IMR-90 (cell line): ENCODE results near the gene EIF4E3. TPM values are rescaled to one million over a fixed set of nuclear protein-coding genes. Genes with fewer than 3 reads are reported as not detected.

Experiments used
- ATAC-seq: fragments of 200-7000 bp; cut with Tn5 transposase; 2 replicates; pipeline ENCODE4 v1.9.1; 2020; ENCODE audit warnings: low read depth, mild to moderate bottlenecking, moderate library complexity
- BruUV-seq: library from RNA; stranded (reverse); fragments of 400-500 nt; replicated peaks from 2 replicates; lab custom pipeline; 2021; lab: Mats Ljungman, UMichigan
- CTCF ChIA-PET: fragments of 300-600 bp; formaldehyde crosslinking; extraction: SDS; loops from one replicate; lab custom pipeline; 2021; ENCODE audit warnings: antibody characterized with exemption; lab: Yijun Ruan, JAX
- POLR2A ChIA-PET: fragments of 300-600 bp; sonication (Branson Sonifier 250); formaldehyde crosslinking; loops from one replicate; lab custom pipeline; 2022; ENCODE audit warnings: antibody characterized with exemption; ENCODE audit not compliant: unreplicated experiment; lab: Charles Lee
- DNase-seq: peaks from one replicate; pipeline ENCODE4 v3.0.0; 2013
- H2AFZ ChIP-seq: replicated peaks from 2 replicates; pipeline ENCODE3; 2013; ENCODE audit warnings: low read length, mild to moderate bottlenecking; ENCODE audit not compliant: poor library complexity
- H2AK5ac ChIP-seq: 2 replicates; pipeline ENCODE4 v1.6.1; 2013; ENCODE audit warnings: low read depth, low read length, inconsistent platforms
- H2AK9ac ChIP-seq: replicated peaks from 2 replicates; pipeline ENCODE3; 2013; ENCODE audit warnings: mild to moderate bottlenecking, low read depth, low read length, moderate library complexity; ENCODE audit not compliant: poor library complexity
- H2BK120ac ChIP-seq: 2 replicates; pipeline ENCODE4 v1.6.1; 2013; ENCODE audit warnings: low read depth, low read length, inconsistent platforms
- H2BK15ac ChIP-seq: 3 replicates; pipeline ENCODE4 v1.6.1; 2013; ENCODE audit warnings: low read depth, low read length, inconsistent platforms
- H2BK20ac ChIP-seq: 2 replicates; pipeline ENCODE4 v1.6.1; 2013; ENCODE audit warnings: low read depth, mild to moderate bottlenecking, inconsistent platforms, low read length, moderate library complexity
- H2BK5ac ChIP-seq: 2 replicates; pipeline ENCODE4 v1.6.1; 2013; ENCODE audit warnings: mild to moderate bottlenecking, low read depth, low read length, inconsistent platforms; ENCODE audit not compliant: poor library complexity, severe bottlenecking
- H3K14ac ChIP-seq: replicated peaks from 2 replicates; pipeline ENCODE4 v1.6.1; 2013; ENCODE audit warnings: low read depth, low read length, inconsistent platforms
- H3K18ac ChIP-seq: 2 replicates; pipeline ENCODE4 v1.6.1; 2013; ENCODE audit warnings: low read depth, low read length, control low read depth
- H3K23ac ChIP-seq: 2 replicates; pipeline ENCODE4 v1.6.1; 2013; ENCODE audit warnings: low read depth, low read length, inconsistent platforms
- H3K27ac ChIP-seq: 2 replicates; pipeline ENCODE4 v1.5.1; 2013; ENCODE audit warnings: mild to moderate bottlenecking, control low read depth, low read length; ENCODE audit not compliant: insufficient read depth
- H3K27me3 ChIP-seq: 2 replicates; pipeline ENCODE4 v1.6.1; 2013; ENCODE audit warnings: low read length; ENCODE audit not compliant: control insufficient read depth, insufficient read depth
- H3K36me3 ChIP-seq: 2 replicates; pipeline ENCODE4 v1.6.1; 2013; ENCODE audit warnings: low read length, mixed read lengths; ENCODE audit not compliant: control insufficient read depth, insufficient read depth
- H3K4ac ChIP-seq: 2 replicates; pipeline ENCODE4 v1.6.1; 2013; ENCODE audit warnings: low read depth, low read length, inconsistent platforms
- H3K4me1 ChIP-seq: 2 replicates; pipeline ENCODE4 v1.6.1; 2013; ENCODE audit warnings: low read length, mixed read lengths; ENCODE audit not compliant: control insufficient read depth, insufficient read depth
- H3K4me2 ChIP-seq: 2 replicates; pipeline ENCODE4 v1.6.1; 2013; ENCODE audit warnings: low read depth, mild to moderate bottlenecking, control low read depth, low read length, moderate library complexity
- H3K4me3 ChIP-seq: 2 replicates; pipeline ENCODE4 v1.5.1; 2013; ENCODE audit warnings: low read depth, mild to moderate bottlenecking, control low read depth, low read length, moderate library complexity; ENCODE audit not compliant: insufficient read depth
- H3K56ac ChIP-seq: 2 replicates; pipeline ENCODE4 v1.6.1; 2013; ENCODE audit warnings: low read length, inconsistent platforms; ENCODE audit not compliant: insufficient read depth; ENCODE audit errors: extremely low read depth
- H3K79me1 ChIP-seq, 2 experiments: 2 replicates each; pipeline ENCODE4 v1.6.1; 2013; ENCODE audit warnings: low read length in 2 of 2, inconsistent platforms in 1 of 2, low read depth in 1 of 2
- H3K9ac ChIP-seq: 2 replicates; pipeline ENCODE4 v1.6.1; 2013; ENCODE audit warnings: low read depth, low read length, control low read depth
- H3K9me1 ChIP-seq: 2 replicates; pipeline ENCODE4 v1.6.1; 2013; ENCODE audit warnings: low read length, inconsistent platforms; ENCODE audit not compliant: insufficient read depth
- H3K9me3 ChIP-seq: 2 replicates; pipeline ENCODE4 v1.6.1; 2013; ENCODE audit warnings: low read length; ENCODE audit not compliant: control insufficient read depth, insufficient read depth
- H4K20me1 ChIP-seq: 2 replicates; pipeline ENCODE4 v1.6.1; 2013; ENCODE audit warnings: low read length, inconsistent platforms; ENCODE audit not compliant: insufficient read depth
- H4K5ac ChIP-seq: 2 replicates; pipeline ENCODE4 v1.6.1; 2013; ENCODE audit warnings: mild to moderate bottlenecking, low read depth, low read length, control low read depth
- H4K8ac ChIP-seq, 2 experiments: 2 replicates each; pipeline ENCODE4 v1.6.1; 2013; ENCODE audit warnings: low read depth in 2 of 2, low read length in 2 of 2, control low read depth in 1 of 2, inconsistent platforms in 1 of 2
- H4K91ac ChIP-seq: 2 replicates; pipeline ENCODE4 v1.6.1; 2013; ENCODE audit warnings: low read depth, low read length, inconsistent platforms; ENCODE audit not compliant: insufficient read depth
- CEBPB ChIP-seq: IDR thresholded peaks from 2 replicates; pipeline ENCODE4 v1.6.1; 2012; ENCODE audit warnings: low read depth, low read length, improper control_type of control experiment
- NFE2L2 ChIP-seq: fragments of 150-350 bp; IDR thresholded peaks from 2 replicates; pipeline ENCODE4 v1.6.1; 2016; ENCODE audit warnings: low read depth, mild to moderate bottlenecking, low read length
- WGBS, 2 experiments: methylation state at CpG; one replicate each; pipeline versions ENCODE4 v1.1.5 to v1.1.7; 2013; ENCODE audit warnings: missing lambda C conversion rate in 2 of 2; ENCODE audit not compliant: insufficient read length in 1 of 2; ENCODE audit errors: extremely low coverage in 2 of 2; 5-methylcytosine and 5-hydroxymethylcytosine counted together
- dilution Hi-C: fragments of 300-500 bp; cut with HindIII; formaldehyde crosslinking; loops from one replicate; pipeline ENCODE4 v1.14.3; 2018; ENCODE audit warnings: low sequenced_read_pairs; ENCODE audit not compliant: unreplicated experiment
- in situ Hi-C: fragments of 300-500 bp; cut with MboI; formaldehyde crosslinking; loops from 3 replicates; pipeline ENCODE4 v1.14.3; 2019; ENCODE audit warnings: low sequenced_read_pairs, inconsistent platforms, mixed read lengths
- intact Hi-C: fragments of 100-400 bp; cut with micrococcal nuclease; formaldehyde crosslinking; loops from 2 replicates; pipeline ENCODE4 v1.10.0; 2022
- polyA plus RNA-seq, 3 experiments: library from polyadenylated mRNA; depleted of rRNA; stranded (reverse); fragments of >200 nt; gene quantifications; 2 replicates each; pipeline ENCODE4 v1.2.3, GENCODE V29; 2012; ENCODE audit warnings: low replicate concordance in 1 of 3
- total RNA-seq: library from RNA; depleted of rRNA; stranded (reverse); fragments of >200 nt; gene quantifications from 2 replicates; pipeline ENCODE4 v1.2.3, GENCODE V29; 2012

Gene EIF4E3
- total and polyA plus RNA-seq, 2 of the 4 experiments (the other 2 are of a cell fraction), result 0.72 to 1.1 TPM

GRCh38 chr3:71690341-71690841, 34.8 kb downstream of the EIF4E3 start:
- H2BK20ac ChIP-seq, result peak overlapping the region; percentile 2; the same call in 1 of the 2 replicates
- intact Hi-C loops (no loop called here), in situ Hi-C loops (no loop called here), dilution Hi-C loops (no loop called here)
- no peak overlapping the region for H2AK5ac ChIP-seq
- no CpG with 5 or more reads among the region's 4 CpGs for WGBS, 2 experiments
- POLR2A ChIA-PET, result interaction anchor here (0.7 kb wide), 1 partner anchor 51 kb away, joined by 4 read pairs; no protein-coding TSS in a partner anchor
- no peaks in the 10 kb centered on the region for H4K20me1 ChIP-seq
- H2BK15ac ChIP-seq, result no peak overlapping the region
- no peaks in the 10 kb centered on the region for H3K27me3 ChIP-seq
- H4K5ac ChIP-seq, result 0 out of 2 replicates have a peak overlapping the region, but pooled peaks have one; percentile 3
- CTCF ChIA-PET, result interaction anchor here (0.6 to 1.0 kb wide), 2 partner anchors 9 to 550 kb away, joined by 3 read pairs; no protein-coding TSS in a partner anchor
- 0 out of 2 replicates have a peak overlapping the region, but pooled peaks have one; percentile 0 for H4K91ac ChIP-seq
- no peak overlapping the region for H3K4ac ChIP-seq
- no peaks in the 10 kb centered on the region for H3K79me1 ChIP-seq
- DNase-seq (peak; percentile 76), ATAC-seq (peak; percentile 50)
- peak overlapping the region; percentile 25 for H2AFZ ChIP-seq
- peak overlapping the region in 1 of 2 experiments; percentile 69; a peak in 2 of 4 replicates for H4K8ac ChIP-seq
- H3K4me2 ChIP-seq, result peak overlapping the region; percentile 35
- H3K9me3 ChIP-seq, result no peaks in the 10 kb centered on the region
- peak overlapping the region; percentile 7 for H2BK120ac ChIP-seq
- no peak overlapping the region; the same call in 1 of the 2 replicates for H3K56ac ChIP-seq
- H3K23ac ChIP-seq, result no peak overlapping the region
- peak overlapping the region; percentile 2; the same call in 1 of the 2 replicates for H3K18ac ChIP-seq
- TF ChIP-seq NFE2L2 (no peak), CEBPB (peak; percentile 68)
- BruUV-seq, result no TSS peak
- peak overlapping the region; percentile 23; the same call in 1 of the 2 replicates for H3K27ac ChIP-seq
- no peaks in the 10 kb centered on the region for H3K36me3 ChIP-seq
- H3K4me1 ChIP-seq, result peaks cover 14% of the 10 kb centered on the region
- H3K4me3 ChIP-seq, result no peak overlapping the region
- peak overlapping the region; percentile 59 for H2BK5ac ChIP-seq
- no peaks in the 10 kb centered on the region; the same call in none of the 2 replicates for H3K9me1 ChIP-seq
- 0 out of 2 replicates have a peak overlapping the region, but pooled peaks have one; percentile 32 for H3K14ac ChIP-seq
- no peak overlapping the region for H3K9ac ChIP-seq
- H2AK9ac ChIP-seq, result no peak overlapping the region
